ENCODE data around the gene SLAMF1. TPM values are rescaled to one million over a fixed set of nuclear protein-coding genes. Genes with fewer than 3 reads are reported as not detected.

The SLAMF1 gene
- total and polyA plus RNA-seq, 4 donors = 0.09 to 1.1 (median 0.17) TPM

DNA sequence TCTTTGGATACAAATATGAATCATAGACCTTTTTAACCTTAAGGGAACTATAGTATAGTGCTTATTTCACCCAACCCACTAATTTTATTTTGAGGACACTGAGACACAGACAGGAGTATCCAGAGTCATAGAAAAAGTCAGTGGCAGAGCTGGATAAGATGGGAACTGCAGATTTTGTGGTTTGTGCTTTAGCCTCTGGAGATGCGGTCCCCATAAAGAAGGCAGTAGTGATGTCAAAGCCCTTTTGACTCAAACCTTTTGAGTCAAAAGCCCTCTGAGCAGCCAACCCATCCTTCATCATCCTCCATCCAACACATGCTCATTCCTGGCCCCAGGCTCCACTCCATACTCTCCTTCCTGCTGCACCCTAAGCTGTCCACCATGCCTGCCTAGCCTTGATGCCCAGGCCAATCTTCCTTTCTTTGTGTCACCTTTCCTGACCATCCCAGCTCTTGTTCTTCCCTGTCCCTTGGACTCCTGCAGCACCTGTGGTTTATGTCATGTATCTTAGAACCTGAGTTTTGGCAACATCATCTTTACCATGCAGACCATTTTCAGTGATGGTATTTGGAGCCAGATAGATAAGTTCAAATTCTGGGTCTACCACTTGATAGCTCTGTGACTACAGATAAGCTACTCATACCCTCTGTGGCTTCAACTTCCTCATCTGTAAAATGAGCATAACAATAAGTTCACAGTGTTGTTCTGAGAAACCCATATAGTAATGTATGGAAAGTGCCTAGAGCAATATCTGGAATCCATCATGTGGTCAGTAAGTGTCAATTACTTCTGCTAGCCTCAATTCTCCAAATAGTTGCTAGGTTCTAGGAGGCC lies 20.1 kb downstream of the SLAMF1 start:
- Histone ChIP-seq H3K27me3 (ENCODE audit: control insufficient read depth in 4 of 4, insufficient read depth in 4 of 4, low read length in 3 of 4) (no peaks in the 10 kb centered on the region), H3K9ac (ENCODE audit: low read depth in 1 of 2, low read length in 2 of 2) (no peak overlapping the region), H3K4me3 (ENCODE audit: low read depth in 1 of 3, low read length in 3 of 3) (no peak overlapping the region), H3K27ac (ENCODE audit: low read depth in 1 of 2, low read length in 2 of 2) (no peak overlapping the region), H3K9me3 (ENCODE audit: control insufficient read depth in 4 of 4, low read length in 3 of 4) (no peaks in the 10 kb centered on the region), H3K36me3 (ENCODE audit: control insufficient read depth in 4 of 4, insufficient read depth in 3 of 4, low read depth in 1 of 4, low read length in 3 of 4) (no peaks in the 10 kb centered on the region), H3K4me1 (ENCODE audit: control insufficient read depth in 4 of 4, insufficient read depth in 4 of 4, low read length in 3 of 4) (no peaks in the 10 kb centered on the region)
- no peak for DNase-seq (ENCODE audit: low spot score)
- WGBS = 98% methylated on average over 1 of the region's 1 CpG
- TF ChIP-seq RAD21 (IDR thresholded peaks at IDR 0.05) (no peak), RXRA (IDR thresholded peaks at IDR 0.05) (no peak), EGR1 (IDR thresholded peaks at IDR 0.05; ENCODE audit: low read depth in 2 of 2) (no peak), TAF1 (conservative IDR thresholded peaks at IDR 0.05) (no peak), HNF4A (conservative IDR thresholded peaks at IDR 0.05) (no peak), YY1 (IDR thresholded peaks at IDR 0.05) (no peak), JUND (IDR thresholded peaks at IDR 0.05) (no peak), FOXA2 (IDR thresholded peaks at IDR 0.05) (no peak), GABPA (IDR thresholded peaks at IDR 0.05 in 1 of 2, conservative IDR thresholded peaks at IDR 0.05 in 1 of 2) (no peak)
- TF ChIP-seq, protein P1, sequence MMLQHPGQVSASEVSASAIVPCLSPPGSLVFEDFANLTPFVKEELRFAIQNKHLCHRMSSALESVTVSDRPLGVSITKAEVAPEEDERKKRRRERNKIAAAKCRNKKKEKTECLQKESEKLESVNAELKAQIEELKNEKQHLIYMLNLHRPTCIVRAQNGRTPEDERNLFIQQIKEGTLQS (IDR thresholded peaks at IDR 0.05) = no peak
- TF ChIP-seq, protein P2, sequence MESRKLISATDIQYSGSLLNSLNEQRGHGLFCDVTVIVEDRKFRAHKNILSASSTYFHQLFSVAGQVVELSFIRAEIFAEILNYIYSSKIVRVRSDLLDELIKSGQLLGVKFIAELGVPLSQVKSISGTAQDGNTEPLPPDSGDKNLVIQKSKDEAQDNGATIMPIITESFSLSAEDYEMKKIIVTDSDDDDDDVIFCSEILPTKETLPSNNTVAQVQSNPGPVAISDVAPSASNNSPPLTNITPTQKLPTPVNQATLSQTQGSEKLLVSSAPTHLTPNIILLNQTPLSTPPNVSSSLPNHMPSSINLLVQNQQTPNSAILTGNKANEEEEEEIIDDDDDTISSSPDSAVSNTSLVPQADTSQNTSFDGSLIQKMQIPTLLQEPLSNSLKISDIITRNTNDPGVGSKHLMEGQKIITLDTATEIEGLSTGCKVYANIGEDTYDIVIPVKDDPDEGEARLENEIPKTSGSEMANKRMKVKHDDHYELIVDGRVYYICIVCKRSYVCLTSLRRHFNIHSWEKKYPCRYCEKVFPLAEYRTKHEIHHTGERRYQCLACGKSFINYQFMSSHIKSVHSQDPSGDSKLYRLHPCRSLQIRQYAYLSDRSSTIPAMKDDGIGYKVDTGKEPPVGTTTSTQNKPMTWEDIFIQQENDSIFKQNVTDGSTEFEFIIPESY (IDR thresholded peaks at IDR 0.05) = no peak
- TF ChIP-seq, protein P3, sequence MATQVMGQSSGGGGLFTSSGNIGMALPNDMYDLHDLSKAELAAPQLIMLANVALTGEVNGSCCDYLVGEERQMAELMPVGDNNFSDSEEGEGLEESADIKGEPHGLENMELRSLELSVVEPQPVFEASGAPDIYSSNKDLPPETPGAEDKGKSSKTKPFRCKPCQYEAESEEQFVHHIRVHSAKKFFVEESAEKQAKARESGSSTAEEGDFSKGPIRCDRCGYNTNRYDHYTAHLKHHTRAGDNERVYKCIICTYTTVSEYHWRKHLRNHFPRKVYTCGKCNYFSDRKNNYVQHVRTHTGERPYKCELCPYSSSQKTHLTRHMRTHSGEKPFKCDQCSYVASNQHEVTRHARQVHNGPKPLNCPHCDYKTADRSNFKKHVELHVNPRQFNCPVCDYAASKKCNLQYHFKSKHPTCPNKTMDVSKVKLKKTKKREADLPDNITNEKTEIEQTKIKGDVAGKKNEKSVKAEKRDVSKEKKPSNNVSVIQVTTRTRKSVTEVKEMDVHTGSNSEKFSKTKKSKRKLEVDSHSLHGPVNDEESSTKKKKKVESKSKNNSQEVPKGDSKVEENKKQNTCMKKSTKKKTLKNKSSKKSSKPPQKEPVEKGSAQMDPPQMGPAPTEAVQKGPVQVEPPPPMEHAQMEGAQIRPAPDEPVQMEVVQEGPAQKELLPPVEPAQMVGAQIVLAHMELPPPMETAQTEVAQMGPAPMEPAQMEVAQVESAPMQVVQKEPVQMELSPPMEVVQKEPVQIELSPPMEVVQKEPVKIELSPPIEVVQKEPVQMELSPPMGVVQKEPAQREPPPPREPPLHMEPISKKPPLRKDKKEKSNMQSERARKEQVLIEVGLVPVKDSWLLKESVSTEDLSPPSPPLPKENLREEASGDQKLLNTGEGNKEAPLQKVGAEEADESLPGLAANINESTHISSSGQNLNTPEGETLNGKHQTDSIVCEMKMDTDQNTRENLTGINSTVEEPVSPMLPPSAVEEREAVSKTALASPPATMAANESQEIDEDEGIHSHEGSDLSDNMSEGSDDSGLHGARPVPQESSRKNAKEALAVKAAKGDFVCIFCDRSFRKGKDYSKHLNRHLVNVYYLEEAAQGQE (IDR thresholded peaks at IDR 0.05) = no peak
- TF ChIP-seq, protein P4, sequence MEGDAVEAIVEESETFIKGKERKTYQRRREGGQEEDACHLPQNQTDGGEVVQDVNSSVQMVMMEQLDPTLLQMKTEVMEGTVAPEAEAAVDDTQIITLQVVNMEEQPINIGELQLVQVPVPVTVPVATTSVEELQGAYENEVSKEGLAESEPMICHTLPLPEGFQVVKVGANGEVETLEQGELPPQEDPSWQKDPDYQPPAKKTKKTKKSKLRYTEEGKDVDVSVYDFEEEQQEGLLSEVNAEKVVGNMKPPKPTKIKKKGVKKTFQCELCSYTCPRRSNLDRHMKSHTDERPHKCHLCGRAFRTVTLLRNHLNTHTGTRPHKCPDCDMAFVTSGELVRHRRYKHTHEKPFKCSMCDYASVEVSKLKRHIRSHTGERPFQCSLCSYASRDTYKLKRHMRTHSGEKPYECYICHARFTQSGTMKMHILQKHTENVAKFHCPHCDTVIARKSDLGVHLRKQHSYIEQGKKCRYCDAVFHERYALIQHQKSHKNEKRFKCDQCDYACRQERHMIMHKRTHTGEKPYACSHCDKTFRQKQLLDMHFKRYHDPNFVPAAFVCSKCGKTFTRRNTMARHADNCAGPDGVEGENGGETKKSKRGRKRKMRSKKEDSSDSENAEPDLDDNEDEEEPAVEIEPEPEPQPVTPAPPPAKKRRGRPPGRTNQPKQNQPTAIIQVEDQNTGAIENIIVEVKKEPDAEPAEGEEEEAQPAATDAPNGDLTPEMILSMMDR (IDR thresholded peaks at IDR 0.05; ENCODE audit: low read depth, low read length, missing input control) = no peak
- TF ChIP-seq, protein P5, sequence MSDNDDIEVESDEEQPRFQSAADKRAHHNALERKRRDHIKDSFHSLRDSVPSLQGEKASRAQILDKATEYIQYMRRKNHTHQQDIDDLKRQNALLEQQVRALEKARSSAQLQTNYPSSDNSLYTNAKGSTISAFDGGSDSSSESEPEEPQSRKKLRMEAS (IDR thresholded peaks at IDR 0.05) = no peak
